A673 (cell line): ENCODE results near the gene SEC61A1. TPM values are rescaled to one million over a fixed set of nuclear protein-coding genes. Genes with fewer than 3 reads are reported as not detected.
A peak's percentile ranks its signal among the peaks of the same experiment; 100 is the strongest.

Experiments used
- BruUV-seq: library from RNA; stranded (reverse); fragments of 400-500 nt; replicated peaks from 2 replicates; lab custom pipeline; 2021; lab: Mats Ljungman, UMichigan
- CTCF ChIA-PET: fragments of 300-600 bp; sonication (Branson Sonifier 250); formaldehyde crosslinking; loops from one replicate; lab custom pipeline; 2022; ENCODE audit warnings: antibody characterized with exemption; lab: Charles Lee
- POLR2A ChIA-PET: fragments of 300-600 bp; sonication (Branson Sonifier 250); formaldehyde crosslinking; loops from one replicate; lab custom pipeline; 2022; ENCODE audit warnings: antibody characterized with exemption; ENCODE audit not compliant: low non-redundant PET; lab: Charles Lee
- DNase-seq: peaks from one replicate; pipeline ENCODE4 v3.0.0-alpha.2; 2015; ENCODE audit warnings: low spot score
- H3K27ac ChIP-seq: fragments of 200-600 bp; sonication (generic); 2 replicates; pipeline ENCODE4 v1.5.1; 2016; ENCODE audit warnings: mixed run types, low read depth, mild to moderate bottlenecking, mixed read lengths, antibody characterized with exemption, low read length; ENCODE audit not compliant: poor library complexity, severe bottlenecking
- H3K27me3 ChIP-seq: fragments of 200-600 bp; sonication (generic); replicated peaks from 2 replicates; pipeline ENCODE4 v1.6.1; 2017; ENCODE audit warnings: mixed run types, low read depth, mild to moderate bottlenecking, mixed read lengths, antibody characterized with exemption, low read length; ENCODE audit not compliant: insufficient read depth, poor library complexity
- H3K36me3 ChIP-seq: fragments of 200-600 bp; sonication (generic); 2 replicates; pipeline ENCODE4 v1.6.1; 2016; ENCODE audit warnings: mixed run types, mild to moderate bottlenecking, mixed read lengths, antibody characterized with exemption, low read length; ENCODE audit not compliant: insufficient read depth, poor library complexity, severe bottlenecking
- H3K4me1 ChIP-seq: fragments of 200-600 bp; sonication (generic); 2 replicates; pipeline ENCODE4 v1.6.1; 2017; ENCODE audit warnings: mixed run types, mild to moderate bottlenecking, mixed read lengths, antibody characterized with exemption, low read length; ENCODE audit not compliant: insufficient read depth, poor library complexity, severe bottlenecking
- H3K4me3 ChIP-seq: fragments of 200-600 bp; sonication (generic); 2 replicates; pipeline ENCODE4 v1.5.1; 2016; ENCODE audit warnings: low read depth, mixed run types, mild to moderate bottlenecking, mixed read lengths, low read length; ENCODE audit not compliant: poor library complexity, severe bottlenecking
- H3K9me3 ChIP-seq: fragments of 200-600 bp; sonication (generic); 2 replicates; pipeline ENCODE4 v1.6.1; 2016; ENCODE audit warnings: mixed run types, low read depth, mild to moderate bottlenecking, mixed read lengths, antibody characterized with exemption, low read length; ENCODE audit not compliant: poor library complexity, severe bottlenecking
- EZH2 ChIP-seq: fragments of 200-600 bp; sonication (generic); IDR thresholded peaks from 2 replicates; pipeline ENCODE4 v1.6.1; 2017; ENCODE audit warnings: borderline replicate concordance, low read depth, mild to moderate bottlenecking, mixed read lengths, antibody characterized with exemption, low read length; ENCODE audit not compliant: poor library complexity, severe bottlenecking
- intact Hi-C: fragments of 100-400 bp; cut with micrococcal nuclease; formaldehyde crosslinking; loops from one replicate; pipeline ENCODE4 v1.10.0; 2022; ENCODE audit not compliant: unreplicated experiment
- total RNA-seq: library from RNA; stranded (reverse); gene quantifications from 2 replicates; pipeline ENCODE4 v1.2.3, GENCODE V29; 2021
- TF ChIP-seq, protein P1 (sequence below): fragments of 300-800, 200-600 bp; sonication (generic); conservative IDR thresholded peaks from 2 replicates; pipeline ENCODE4 v1.5.1; 2017; ENCODE audit warnings: low read depth, mild to moderate bottlenecking, antibody characterized with exemption, low read length, moderate library complexity, mixed read lengths

The SEC61A1 gene
- total RNA-seq, 1 experiment from 2014 or later, result 176 TPM

DNA sequence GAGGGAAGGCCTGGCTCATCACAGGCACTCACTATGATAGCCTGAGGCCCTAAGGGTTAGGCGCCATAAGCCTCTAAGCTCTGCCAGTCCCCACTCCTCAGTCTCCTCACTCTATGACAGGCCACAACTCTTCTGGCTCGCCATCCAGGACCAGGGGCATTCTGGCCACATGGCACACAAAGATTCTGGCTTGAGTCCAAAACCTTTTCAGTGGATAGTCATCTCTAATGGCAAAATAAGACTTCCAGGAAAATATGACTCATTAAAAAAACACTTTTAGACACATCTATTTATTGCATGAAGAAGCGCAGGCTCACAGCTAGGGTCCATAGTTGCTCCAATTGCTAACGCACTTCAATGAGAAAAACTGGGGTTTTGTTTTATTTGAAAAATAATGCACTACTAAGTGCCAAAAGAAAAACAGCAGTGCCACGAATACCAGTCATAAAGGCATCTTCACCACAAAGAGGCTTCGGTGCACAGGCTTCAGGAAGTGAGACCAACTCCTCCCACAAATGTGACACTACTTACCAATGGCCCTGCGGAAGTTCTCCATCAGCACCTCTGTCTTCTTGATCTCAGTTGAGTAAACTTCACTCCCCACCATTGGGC is 60.2 kb downstream of the SEC61A1 start:
- DNase-seq, result peak; percentile 49
- Histone ChIP-seq H3K4me3 (no peak overlapping the region), H3K27ac (peak overlapping the region; percentile 33), H3K9me3 (no peaks in the 10 kb centered on the region), H3K4me1 (no peaks in the 10 kb centered on the region), H3K27me3 (no peaks in the 10 kb centered on the region), H3K36me3 (peaks cover 66% of the 10 kb centered on the region)
- BruUV-seq, result no TSS peak
- ChIA-PET POLR2A (no interaction called here), CTCF (no interaction called here)
- intact Hi-C loops, result no loop called here
- TF ChIP-seq EZH2, result no peak
- TF ChIP-seq, protein P1, sequence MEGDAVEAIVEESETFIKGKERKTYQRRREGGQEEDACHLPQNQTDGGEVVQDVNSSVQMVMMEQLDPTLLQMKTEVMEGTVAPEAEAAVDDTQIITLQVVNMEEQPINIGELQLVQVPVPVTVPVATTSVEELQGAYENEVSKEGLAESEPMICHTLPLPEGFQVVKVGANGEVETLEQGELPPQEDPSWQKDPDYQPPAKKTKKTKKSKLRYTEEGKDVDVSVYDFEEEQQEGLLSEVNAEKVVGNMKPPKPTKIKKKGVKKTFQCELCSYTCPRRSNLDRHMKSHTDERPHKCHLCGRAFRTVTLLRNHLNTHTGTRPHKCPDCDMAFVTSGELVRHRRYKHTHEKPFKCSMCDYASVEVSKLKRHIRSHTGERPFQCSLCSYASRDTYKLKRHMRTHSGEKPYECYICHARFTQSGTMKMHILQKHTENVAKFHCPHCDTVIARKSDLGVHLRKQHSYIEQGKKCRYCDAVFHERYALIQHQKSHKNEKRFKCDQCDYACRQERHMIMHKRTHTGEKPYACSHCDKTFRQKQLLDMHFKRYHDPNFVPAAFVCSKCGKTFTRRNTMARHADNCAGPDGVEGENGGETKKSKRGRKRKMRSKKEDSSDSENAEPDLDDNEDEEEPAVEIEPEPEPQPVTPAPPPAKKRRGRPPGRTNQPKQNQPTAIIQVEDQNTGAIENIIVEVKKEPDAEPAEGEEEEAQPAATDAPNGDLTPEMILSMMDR, result no peak

DNA sequence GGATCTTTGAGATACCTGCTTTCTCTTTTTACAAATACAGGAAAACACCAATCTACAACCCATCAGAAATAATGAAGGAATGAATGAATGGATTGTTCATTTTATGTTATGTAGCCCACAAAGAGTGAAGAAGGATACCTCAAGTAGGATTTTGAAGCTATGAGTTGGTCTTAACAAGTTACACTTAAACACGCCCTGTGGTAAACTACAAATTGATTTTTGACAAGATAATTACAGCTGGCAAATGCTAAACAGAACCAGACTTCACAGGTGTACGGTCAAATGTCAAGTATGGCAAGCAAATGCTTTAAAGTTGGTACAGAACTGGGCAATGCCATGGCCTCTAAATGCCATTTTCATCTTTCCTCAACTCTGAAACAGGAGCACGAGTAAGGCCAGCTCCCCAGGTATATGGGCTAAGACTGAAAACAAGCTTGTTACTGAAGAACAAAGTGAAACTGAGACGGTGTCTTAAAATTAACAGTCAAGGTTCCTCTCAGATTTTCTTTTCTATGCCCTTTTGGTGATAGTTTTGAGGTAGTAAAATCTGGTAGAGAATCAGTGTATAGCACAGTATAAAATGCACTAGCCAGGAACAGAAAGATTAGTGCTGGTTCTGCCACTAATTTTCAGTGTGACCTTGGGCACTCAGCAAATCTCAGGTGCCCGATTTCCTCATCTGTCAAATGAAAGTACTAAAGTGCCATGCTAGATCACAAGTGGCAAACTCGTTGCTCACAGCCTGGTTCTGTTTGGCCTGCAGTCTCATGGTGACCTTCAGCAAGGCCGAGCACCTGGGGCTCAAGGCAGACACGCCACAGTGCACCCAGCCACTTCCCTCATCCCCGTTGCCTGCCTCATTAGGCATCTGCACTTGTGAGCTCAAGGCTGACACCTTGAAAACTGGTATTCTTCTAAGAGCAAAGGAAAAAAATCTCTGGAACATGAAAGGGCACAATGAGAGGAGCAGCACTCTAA is 61.9 kb downstream of the SEC61A1 start:
- H3K4me1 ChIP-seq, result no peaks in the 10 kb centered on the region
- no peaks in the 10 kb centered on the region for H3K27me3 ChIP-seq
- TF ChIP-seq, protein P1, result no peak
- TF ChIP-seq EZH2, result no peak
- H3K36me3 ChIP-seq, result peaks cover 69% of the 10 kb centered on the region
- CTCF ChIA-PET, result no interaction called here
- no peak overlapping the region for H3K27ac ChIP-seq
- intact Hi-C loops, result no loop called here
- POLR2A ChIA-PET, result no interaction called here
- no TSS peak for BruUV-seq
- H3K4me3 ChIP-seq, result no peak overlapping the region
- no peaks in the 10 kb centered on the region for H3K9me3 ChIP-seq
- DNase-seq, result no peak

Other genes starting within 250 kb of the SEC61A1 start
- 0.39 and 0.90 TPM in 2 replicates for gene MGLL, start 229.9 kb upstream of the SEC61A1 start, total RNA-seq
- not detected in 2 replicates for gene KBTBD12, start 137.2 kb upstream of the SEC61A1 start, total RNA-seq
- 153 and 156 TPM in 2 replicates for gene RUVBL1, start 71.4 kb downstream of the SEC61A1 start, total RNA-seq
- gene EEFSEC, start 101.0 kb downstream of the SEC61A1 start, total RNA-seq, result 19.7 and 23.2 TPM in 2 replicates